ENCODE measurements around the gene PTK6. TPM values are rescaled to one million over a fixed set of nuclear protein-coding genes. Genes with fewer than 3 reads are reported as not detected.

PTK6 gene
- total RNA-seq, 4 donors from 2014 or later: 0.38 to 0.68 (median 0.66) TPM; not detected in 1

DNA sequence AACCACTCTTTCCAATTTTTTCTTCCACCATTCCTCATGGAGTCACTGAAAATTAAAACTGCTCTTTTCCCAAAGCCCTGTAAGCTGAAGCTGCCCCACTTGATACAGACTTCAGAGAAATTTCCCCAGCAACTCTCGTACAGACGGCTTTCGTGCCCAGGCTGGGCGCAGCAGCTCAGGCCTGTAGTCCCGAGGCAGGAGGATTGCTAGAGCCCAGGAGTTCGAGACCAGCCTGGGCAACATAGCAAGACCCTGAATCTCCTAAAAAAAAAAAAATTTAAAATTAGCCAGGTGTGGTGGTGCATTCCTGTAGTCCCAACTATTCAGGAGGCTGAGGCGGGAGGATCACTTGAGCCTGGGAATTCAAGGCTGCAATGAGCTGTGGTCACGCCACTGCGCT lies 10.0 kb downstream of the PTK6 start:
- TF ChIP-seq, protein P1, sequence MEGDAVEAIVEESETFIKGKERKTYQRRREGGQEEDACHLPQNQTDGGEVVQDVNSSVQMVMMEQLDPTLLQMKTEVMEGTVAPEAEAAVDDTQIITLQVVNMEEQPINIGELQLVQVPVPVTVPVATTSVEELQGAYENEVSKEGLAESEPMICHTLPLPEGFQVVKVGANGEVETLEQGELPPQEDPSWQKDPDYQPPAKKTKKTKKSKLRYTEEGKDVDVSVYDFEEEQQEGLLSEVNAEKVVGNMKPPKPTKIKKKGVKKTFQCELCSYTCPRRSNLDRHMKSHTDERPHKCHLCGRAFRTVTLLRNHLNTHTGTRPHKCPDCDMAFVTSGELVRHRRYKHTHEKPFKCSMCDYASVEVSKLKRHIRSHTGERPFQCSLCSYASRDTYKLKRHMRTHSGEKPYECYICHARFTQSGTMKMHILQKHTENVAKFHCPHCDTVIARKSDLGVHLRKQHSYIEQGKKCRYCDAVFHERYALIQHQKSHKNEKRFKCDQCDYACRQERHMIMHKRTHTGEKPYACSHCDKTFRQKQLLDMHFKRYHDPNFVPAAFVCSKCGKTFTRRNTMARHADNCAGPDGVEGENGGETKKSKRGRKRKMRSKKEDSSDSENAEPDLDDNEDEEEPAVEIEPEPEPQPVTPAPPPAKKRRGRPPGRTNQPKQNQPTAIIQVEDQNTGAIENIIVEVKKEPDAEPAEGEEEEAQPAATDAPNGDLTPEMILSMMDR (IDR thresholded peaks at IDR 0.05; ENCODE audit: low read depth): no peak

DNA sequence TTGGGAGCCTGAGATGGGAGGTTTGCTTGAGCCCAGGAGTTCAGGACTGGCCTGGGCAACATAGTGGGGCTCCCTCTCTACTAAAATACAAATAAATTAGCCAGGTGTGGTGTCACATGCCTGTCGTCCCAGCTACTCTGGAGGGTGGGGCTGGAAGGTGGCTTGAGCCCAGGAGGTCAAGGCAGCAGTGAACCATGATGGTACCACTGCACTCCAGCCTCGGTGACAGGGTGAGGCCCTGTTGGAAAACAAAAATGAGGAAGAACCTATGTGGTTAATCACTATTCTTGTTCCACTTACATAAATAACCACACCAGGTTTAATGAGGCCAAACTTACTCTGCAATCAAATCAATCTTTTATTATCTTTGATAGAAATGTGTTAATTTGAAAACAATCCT lies 11.2 kb downstream of the PTK6 start:
- TF ChIP-seq, protein P1 (IDR thresholded peaks at IDR 0.05; ENCODE audit: low read depth): no peak

DNA sequence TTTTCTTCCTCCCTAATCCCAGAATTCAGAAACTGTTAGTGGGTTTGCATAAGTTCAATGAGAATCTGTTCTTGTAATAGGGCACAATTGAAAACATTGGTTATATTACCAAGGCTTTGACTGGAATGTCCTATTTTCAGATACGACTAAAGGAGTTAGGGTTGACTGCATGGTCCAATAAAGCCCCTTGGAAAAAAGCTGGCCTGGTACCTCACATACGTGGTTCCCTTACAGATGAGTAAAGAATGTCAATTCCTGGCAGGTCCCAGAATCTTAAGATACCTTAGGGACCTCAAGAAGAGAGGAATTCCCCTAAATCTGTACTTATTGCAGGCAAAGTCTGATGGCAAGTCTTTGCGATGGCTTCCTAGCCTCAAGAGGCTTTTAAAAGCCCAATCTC lies 12.0 kb downstream of the PTK6 start:
- TF ChIP-seq, protein P1 (IDR thresholded peaks at IDR 0.05; ENCODE audit: low read depth): no peak

DNA sequence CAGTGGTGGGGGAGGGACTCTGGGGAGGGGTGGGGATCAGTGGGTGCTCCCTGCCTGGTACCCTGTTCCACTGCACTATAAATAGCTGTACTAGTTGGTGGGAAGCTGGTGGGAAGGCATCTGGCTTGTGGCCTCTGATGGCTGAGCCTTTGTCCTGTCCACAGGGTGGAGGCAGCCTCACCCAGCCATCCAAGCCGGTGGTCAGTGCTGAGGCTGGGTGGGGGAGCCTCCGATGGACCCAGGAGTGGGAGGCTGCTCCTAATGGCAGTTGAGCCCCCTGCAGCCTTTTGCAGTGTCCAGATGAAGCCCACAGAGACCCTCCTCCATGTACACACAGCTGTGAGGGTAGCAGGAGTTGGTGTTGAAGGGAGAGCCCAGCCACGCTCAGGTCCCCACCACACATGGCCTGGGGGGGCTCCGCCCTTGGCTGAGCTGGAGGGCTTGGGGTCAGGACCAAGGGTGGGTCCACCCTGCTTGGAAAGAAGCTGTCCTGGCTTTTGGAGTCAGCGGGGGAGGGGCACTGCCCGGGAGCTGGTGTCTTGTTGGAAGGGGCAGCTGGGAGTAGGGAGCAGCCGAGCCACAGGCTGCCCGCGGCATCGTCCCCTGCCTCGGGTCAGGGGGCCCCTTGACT lies 14.1 kb downstream of the PTK6 start:
- TF ChIP-seq, protein P1 (IDR thresholded peaks at IDR 0.05; ENCODE audit: low read depth): no peak

DNA sequence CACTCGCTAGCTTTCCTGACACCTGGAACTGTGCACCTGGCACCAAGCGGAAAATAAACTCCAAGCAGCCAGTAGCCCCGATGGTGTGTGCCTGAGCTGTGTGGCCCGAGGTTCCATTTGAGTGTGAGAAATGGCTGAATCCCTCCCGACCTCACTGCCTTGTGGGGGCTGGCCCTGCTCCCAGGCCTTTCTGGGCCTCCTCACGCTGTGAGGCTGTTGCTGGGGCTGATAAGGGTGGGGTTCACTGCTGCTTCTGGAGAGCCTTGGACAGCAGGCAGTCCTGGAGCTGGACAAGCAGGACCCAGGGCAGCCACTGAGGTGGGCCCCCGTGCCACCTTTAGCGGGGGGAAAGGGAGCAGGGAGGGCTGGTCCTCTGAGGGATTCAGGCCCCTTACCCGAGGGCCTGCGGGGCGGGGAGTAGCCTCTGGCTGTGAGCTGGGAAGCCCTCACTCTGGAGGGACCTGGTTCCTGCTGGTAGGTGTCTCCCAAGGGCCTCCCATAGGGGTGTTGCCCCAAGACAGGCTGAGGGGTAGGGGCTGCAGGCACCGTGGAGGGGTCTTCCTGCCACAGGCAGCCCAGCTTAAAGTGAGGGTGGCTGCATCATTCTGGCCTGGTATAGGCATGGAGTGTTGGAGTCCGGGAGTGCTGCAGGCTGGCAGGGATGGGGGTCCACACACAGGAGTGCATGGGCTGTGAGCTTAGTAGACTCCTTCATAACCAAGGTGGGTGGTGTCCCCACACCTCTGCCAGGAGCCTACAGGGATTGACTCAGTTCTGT lies 14.9 kb downstream of the PTK6 start:
- TF ChIP-seq, protein P1 (IDR thresholded peaks at IDR 0.05; ENCODE audit: low read depth): no peak

DNA sequence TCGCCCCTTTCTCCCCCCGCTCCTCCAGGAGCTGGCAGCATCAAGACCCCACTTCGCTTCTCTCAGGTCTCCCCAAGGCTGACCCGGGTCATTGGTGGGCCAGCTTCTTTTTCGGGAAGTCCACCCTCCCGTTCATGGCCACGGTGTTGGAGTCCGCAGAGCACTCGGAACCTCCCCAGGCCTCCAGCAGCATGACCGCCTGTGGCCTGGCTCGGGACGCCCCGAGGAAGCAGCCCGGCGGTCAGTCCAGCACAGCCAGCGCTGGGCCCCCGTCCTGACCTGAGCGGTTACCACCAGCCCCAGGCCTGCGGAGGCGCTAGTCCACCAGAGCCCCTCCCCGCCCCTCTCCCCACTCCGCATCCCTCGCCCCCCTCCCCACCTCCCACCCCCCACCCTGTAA lies 15.6 kb downstream of the PTK6 start:
- TF ChIP-seq, protein P1 (IDR thresholded peaks at IDR 0.05; ENCODE audit: low read depth): no peak

DNA sequence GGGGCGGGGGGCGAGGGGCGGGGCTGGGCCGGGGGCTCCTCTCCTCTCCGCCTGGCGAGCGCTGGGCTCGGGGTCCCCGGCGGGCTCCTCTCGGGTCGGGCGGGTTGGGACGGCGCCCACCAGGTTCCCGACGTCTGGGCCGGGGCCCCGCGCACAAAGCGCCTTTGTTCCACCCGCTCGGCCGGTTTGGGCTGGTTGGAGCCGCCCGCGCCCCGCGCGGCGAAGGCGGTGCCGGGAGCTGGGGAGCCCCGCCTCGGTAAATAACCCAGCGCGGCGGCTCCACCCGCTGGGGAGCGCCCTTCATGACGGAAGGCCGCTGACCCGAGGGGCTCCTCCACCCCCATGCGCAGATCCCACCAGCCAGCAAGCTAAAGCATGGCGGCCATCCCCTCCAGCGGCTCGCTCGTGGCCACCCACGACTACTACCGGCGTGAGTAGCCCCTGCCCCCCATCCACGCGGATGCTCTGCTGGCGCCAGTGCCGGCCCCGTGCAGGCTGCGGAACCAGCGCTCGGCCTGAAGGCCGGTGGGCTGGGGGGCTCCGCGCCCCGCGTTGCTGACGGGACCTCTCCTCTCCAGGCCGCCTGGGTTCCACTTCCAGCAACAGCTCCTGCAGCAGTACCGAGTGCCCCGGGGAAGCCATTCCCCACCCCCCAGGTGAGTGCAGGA lies 16.1 kb downstream of the PTK6 start:
- TF ChIP-seq, protein P1 (IDR thresholded peaks at IDR 0.05; ENCODE audit: low read depth): no peak

All from subcutaneous adipose tissue (tissue), 4 donors.